ENCODE measurements around the gene ZFYVE28. TPM values are rescaled to one million over a fixed set of nuclear protein-coding genes. Genes with fewer than 3 reads are reported as not detected.
A peak's percentile ranks its signal among the peaks of the same experiment; 100 is the strongest.

The ZFYVE28 gene
- polyA plus RNA-seq, 1 of the 3 experiments (the other 2 are of a cell fraction): 3.2 TPM

- 63% methylated on average over 14 of the region's 20 CpGs for WGBS (ENCODE audit: low lambda C conversion rate)
- Histone ChIP-seq H3K9ac (no peak overlapping the region), H3K27me3 (ENCODE audit: insufficient read depth) (no peaks in the 10 kb centered on the region), H3K9me3 (no peaks in the 10 kb centered on the region), H3K9me2 (no peaks in the 10 kb centered on the region), H4K20me1 (ENCODE audit: insufficient read depth) (no peaks in the 10 kb centered on the region), H3K4me3 (ENCODE audit: low read depth in 2 of 2, low read length in 1 of 2) (no peak overlapping the region), H3K4me1 (ENCODE audit: control insufficient read depth in 1 of 2, insufficient read depth in 2 of 2, low read depth in 1 of 2, low read length in 1 of 2) (peaks cover 8 to 46% of the 10 kb centered on the region in 2 experiments; a peak in 3 of 4 replicates), H3K79me2 (ENCODE audit: insufficient read depth) (no peaks in the 10 kb centered on the region), H3K27ac (ENCODE audit: low read depth in 2 of 2, low read length in 1 of 2) (peak overlapping the region; percentile 44 to 96; a peak in 3 of 4 replicates), H2AFZ (ENCODE audit: low read depth) (no peak overlapping the region), H3F3A (replicated peaks; ENCODE audit: insufficient read depth) (no peaks in the 10 kb centered on the region), H3K4me2 (peak overlapping the region; percentile 3; the same call in 1 of the 2 replicates), H3K36me3 (replicated peaks in 1 of 2; ENCODE audit: control insufficient read depth in 1 of 2, insufficient read depth in 2 of 2, low read length in 1 of 2) (no peaks in the 10 kb centered on the region)
- DNase-seq: peak; percentile 61
- ChIA-PET POLR2A (no interaction called here), CTCF (interaction anchor here (0.9 to 1.4 kb wide), 2 partner anchors 25 to 72 kb away, joined by 3 to 4 read pairs; no protein-coding TSS in a partner anchor)
- TF ChIP-seq TAF1 (IDR thresholded peaks at IDR 0.05; ENCODE audit: borderline replicate concordance, low read depth, low read length) (no peak), POLR2AphosphoS5 (IDR thresholded peaks at IDR 0.05; ENCODE audit: low read depth, low read length) (no peak), SMC3 (IDR thresholded peaks at IDR 0.05; ENCODE audit: low read depth, low read length) (no peak), SIN3A (IDR thresholded peaks at IDR 0.05; ENCODE audit: borderline replicate concordance, low read depth, low read length) (no peak), RCOR1 (IDR thresholded peaks at IDR 0.05; ENCODE audit: low read length) (no peak), EZH2phosphoT487 (IDR thresholded peaks at IDR 0.05; ENCODE audit: borderline replicate concordance, low read depth) (no peak), YY1 (IDR thresholded peaks at IDR 0.05; ENCODE audit: low read depth) (no peak), JUND (IDR thresholded peaks at IDR 0.05) (no peak), ELF1 (IDR thresholded peaks at IDR 0.05) (no peak), GABPA (IDR thresholded peaks at IDR 0.05; ENCODE audit: low read depth) (no peak), MEF2A (IDR thresholded peaks at IDR 0.05; ENCODE audit: borderline replicate concordance, low read depth) (no peak), CTCF (IDR thresholded peaks at IDR 0.05) (no peak), REST (IDR thresholded peaks at IDR 0.05; ENCODE audit: low read depth, low read length) (no peak), FOXM1 (IDR thresholded peaks at IDR 0.05; ENCODE audit: low read depth) (no peak)
Observed at GRCh38 chr4:2291705-2292645, 126.5 kb downstream of the ZFYVE28 start.

Data from SK-N-SH (cell line).